OCI-LY1 (cell line): Measurements from ENCODE around the gene DLEC1.

Source experiments
- H2AFZ ChIP-seq: fragments of 200-600 bp; sonication (generic), shearing (Covaris generic); 2 replicates; pipeline ENCODE4 v1.6.0; 2014; ENCODE audit warnings: antibody characterized with exemption, mild to moderate bottlenecking, low read length
- H3F3A ChIP-seq: fragments of 200-600 bp; sonication (generic), shearing (Covaris generic); 2 replicates; pipeline ENCODE4 v1.6.0; 2014; ENCODE audit warnings: mild to moderate bottlenecking, antibody characterized with exemption, low read length, moderate library complexity; ENCODE audit not compliant: insufficient read depth
- H3K27ac ChIP-seq: fragments of 200-600 bp; sonication (generic); 2 replicates; pipeline ENCODE4 v1.5.1; 2014; ENCODE audit warnings: low read length, mixed run types, mild to moderate bottlenecking, low read depth; ENCODE audit not compliant: poor library complexity, severe bottlenecking
- H3K27me3 ChIP-seq: fragments of 200-600 bp; sonication (generic); 2 replicates; pipeline ENCODE4 v1.6.0; 2014; ENCODE audit warnings: antibody characterized with exemption, mild to moderate bottlenecking, low read length, moderate library complexity; ENCODE audit not compliant: insufficient read depth
- H3K36me3 ChIP-seq: fragments of 200-600 bp; sonication (generic); 2 replicates; pipeline ENCODE4 v1.6.1; 2014; ENCODE audit warnings: mild to moderate bottlenecking, antibody characterized with exemption, low read length, moderate library complexity, mixed read lengths; ENCODE audit not compliant: insufficient read depth
- H3K4me1 ChIP-seq: fragments of 200-600 bp; sonication (generic); 2 replicates; pipeline ENCODE4 v1.5.1; 2014; ENCODE audit warnings: mild to moderate bottlenecking, low read length, moderate library complexity; ENCODE audit not compliant: insufficient read depth, severe bottlenecking
- H3K4me2 ChIP-seq: fragments of 200-600 bp; sonication (generic), shearing (Covaris generic); 2 replicates; pipeline ENCODE4 v1.6.1; 2014; ENCODE audit warnings: low read length
- H3K4me3 ChIP-seq: fragments of 200-600 bp; sonication (generic); 2 replicates; pipeline ENCODE4 v1.5.1; 2014; ENCODE audit warnings: low read length, low read depth, mild to moderate bottlenecking, mixed read lengths; ENCODE audit not compliant: poor library complexity, severe bottlenecking
- H3K79me2 ChIP-seq: fragments of 200-600 bp; shearing (Covaris generic); 2 replicates; pipeline ENCODE4 v1.6.1; 2016; ENCODE audit warnings: mixed run types, low read length, mixed read lengths; ENCODE audit not compliant: insufficient read depth
- H3K9ac ChIP-seq: fragments of 200-600 bp; sonication (generic), shearing (Covaris generic); 2 replicates; pipeline ENCODE4 v1.6.1; 2014; ENCODE audit warnings: mild to moderate bottlenecking, low read length, mixed read lengths
- H3K9me2 ChIP-seq: fragments of 200-600 bp; sonication (generic), shearing (Covaris generic); 2 replicates; pipeline ENCODE4 v1.6.1; 2014; ENCODE audit warnings: low read depth, mild to moderate bottlenecking, low read length, mixed read lengths
- H3K9me3 ChIP-seq: fragments of 200-600 bp; shearing (Covaris generic); 2 replicates; pipeline ENCODE4 v1.6.1; 2014; ENCODE audit warnings: low read length, mixed read lengths
- H4K20me1 ChIP-seq: fragments of 200-600 bp; sonication (generic), shearing (Covaris generic); 2 replicates; pipeline ENCODE4 v1.6.0; 2016; ENCODE audit warnings: mild to moderate bottlenecking, low read length; ENCODE audit not compliant: insufficient read depth
- EZH2 ChIP-seq: fragments of 200-600 bp; sonication (generic), shearing (Covaris generic); IDR thresholded peaks from 2 replicates; pipeline ENCODE4 v1.8.0; 2017; ENCODE audit warnings: borderline replicate concordance, mixed run types, mild to moderate bottlenecking, antibody characterized with exemption, low read length, moderate library complexity, mixed read lengths
- TF ChIP-seq, protein P1 (sequence below): fragments of 200-600 bp; sonication (generic), shearing (Covaris generic); IDR thresholded peaks from 2 replicates; pipeline ENCODE4 v1.5.1; 2017; ENCODE audit warnings: mild to moderate bottlenecking, antibody characterized with exemption, low read length, moderate library complexity, mixed read lengths

DLEC1 gene

DNA sequence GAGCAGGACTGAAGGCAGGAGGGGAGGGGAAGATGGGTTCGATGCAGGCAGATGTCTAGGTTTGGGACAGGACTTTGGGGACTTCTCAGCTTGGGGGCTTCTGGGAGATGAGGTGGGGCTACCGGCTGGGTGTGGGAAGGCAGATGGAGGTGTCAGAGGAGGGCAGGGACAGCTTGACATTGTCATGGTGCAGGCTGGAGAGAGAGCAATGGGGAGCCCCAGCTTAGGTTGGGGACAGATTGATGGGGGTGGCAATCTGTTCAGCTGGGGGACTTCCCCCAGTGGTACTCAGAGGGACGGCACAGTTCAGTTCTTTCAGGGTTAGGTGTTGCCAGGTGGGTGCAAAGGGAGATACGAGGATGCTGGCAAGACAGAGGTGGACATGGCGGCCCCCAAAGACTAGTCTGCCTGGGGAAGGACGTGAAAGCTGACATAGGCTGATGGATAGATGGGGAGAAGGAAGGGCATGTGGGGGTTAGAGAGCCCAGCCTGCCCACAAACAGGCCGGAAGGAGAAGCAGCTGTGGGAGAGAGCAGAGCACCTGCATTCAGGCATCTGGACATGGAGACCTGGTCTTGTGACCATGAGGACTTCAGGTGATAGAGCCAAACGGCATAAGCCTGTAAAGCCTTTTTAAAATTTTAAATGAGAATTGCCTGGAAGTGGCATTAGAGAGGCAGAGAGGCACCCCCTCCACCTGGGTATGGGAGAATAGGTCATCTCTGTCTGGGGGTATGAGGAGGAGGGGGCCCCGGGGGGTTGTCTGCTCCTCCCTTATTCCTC, 76.8 kb downstream of the DLEC1 start:
- no peak overlapping the region for H3K27ac ChIP-seq
- no peaks in the 10 kb centered on the region for H4K20me1 ChIP-seq
- no peaks in the 10 kb centered on the region for H3K4me1 ChIP-seq

DNA sequence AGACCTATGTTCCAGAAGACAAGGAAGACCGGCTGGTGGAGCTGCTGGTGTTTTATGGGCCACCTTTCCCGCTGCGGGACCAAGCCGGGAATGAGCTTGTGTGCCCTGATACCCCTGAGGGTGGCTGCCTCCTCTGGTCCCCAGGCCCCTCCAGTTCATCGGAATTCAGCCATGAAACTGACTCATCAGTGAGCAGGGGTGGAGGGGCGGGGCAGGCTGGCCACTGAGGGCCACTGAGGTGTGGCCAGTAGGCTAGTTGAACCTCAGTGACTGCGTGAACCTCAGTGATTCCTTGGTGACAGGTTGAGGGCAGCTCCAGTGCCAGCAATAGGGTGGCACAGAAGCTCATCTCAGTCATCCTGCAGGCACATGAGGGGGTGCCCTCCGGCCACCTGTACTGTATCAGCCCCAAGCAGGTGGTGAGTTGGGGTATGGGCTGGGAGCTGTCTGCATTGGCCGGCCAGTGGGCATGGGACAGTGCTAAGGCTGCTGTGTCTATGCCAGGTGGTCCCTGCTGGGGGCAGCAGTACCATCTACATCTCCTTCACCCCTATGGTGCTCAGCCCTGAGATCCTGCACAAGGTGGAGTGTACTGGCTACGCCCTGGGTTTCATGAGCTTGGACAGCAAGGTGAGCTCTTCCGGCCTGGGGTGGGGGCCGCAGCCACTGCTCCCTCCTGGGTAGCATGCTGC, 77.6 kb downstream of the DLEC1 start:
- H3K4me3 ChIP-seq, result no peak overlapping the region
- no peak overlapping the region for H3K9ac ChIP-seq
- no peak overlapping the region for H3K27ac ChIP-seq
- TF ChIP-seq, protein P1, sequence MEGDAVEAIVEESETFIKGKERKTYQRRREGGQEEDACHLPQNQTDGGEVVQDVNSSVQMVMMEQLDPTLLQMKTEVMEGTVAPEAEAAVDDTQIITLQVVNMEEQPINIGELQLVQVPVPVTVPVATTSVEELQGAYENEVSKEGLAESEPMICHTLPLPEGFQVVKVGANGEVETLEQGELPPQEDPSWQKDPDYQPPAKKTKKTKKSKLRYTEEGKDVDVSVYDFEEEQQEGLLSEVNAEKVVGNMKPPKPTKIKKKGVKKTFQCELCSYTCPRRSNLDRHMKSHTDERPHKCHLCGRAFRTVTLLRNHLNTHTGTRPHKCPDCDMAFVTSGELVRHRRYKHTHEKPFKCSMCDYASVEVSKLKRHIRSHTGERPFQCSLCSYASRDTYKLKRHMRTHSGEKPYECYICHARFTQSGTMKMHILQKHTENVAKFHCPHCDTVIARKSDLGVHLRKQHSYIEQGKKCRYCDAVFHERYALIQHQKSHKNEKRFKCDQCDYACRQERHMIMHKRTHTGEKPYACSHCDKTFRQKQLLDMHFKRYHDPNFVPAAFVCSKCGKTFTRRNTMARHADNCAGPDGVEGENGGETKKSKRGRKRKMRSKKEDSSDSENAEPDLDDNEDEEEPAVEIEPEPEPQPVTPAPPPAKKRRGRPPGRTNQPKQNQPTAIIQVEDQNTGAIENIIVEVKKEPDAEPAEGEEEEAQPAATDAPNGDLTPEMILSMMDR, result peak; percentile 15; the same call in 1 of the 2 replicates
- TF ChIP-seq EZH2, result no peak
- no peaks in the 10 kb centered on the region for H3K4me1 ChIP-seq
- H3K79me2 ChIP-seq, result no peaks in the 10 kb centered on the region
- no peaks in the 10 kb centered on the region for H3K36me3 ChIP-seq
- no peak overlapping the region for H2AFZ ChIP-seq
- H3K9me3 ChIP-seq, result no peaks in the 10 kb centered on the region
- no peaks in the 10 kb centered on the region for H3K9me2 ChIP-seq
- H3K27me3 ChIP-seq, result no peaks in the 10 kb centered on the region
- H3K4me2 ChIP-seq, result no peak overlapping the region
- H3F3A ChIP-seq, result no peaks in the 10 kb centered on the region
- no peaks in the 10 kb centered on the region for H4K20me1 ChIP-seq

More for the DNA sequence above, 76.8 kb downstream of the DLEC1 start:
- H3K27me3 ChIP-seq, result no peaks in the 10 kb centered on the region
- H3K9ac ChIP-seq, result no peak overlapping the region
- H3K36me3 ChIP-seq, result no peaks in the 10 kb centered on the region
- H2AFZ ChIP-seq, result no peak overlapping the region
- no peaks in the 10 kb centered on the region for H3K9me3 ChIP-seq
- no peak overlapping the region for H3K4me2 ChIP-seq
- H3K79me2 ChIP-seq, result no peaks in the 10 kb centered on the region
- H3F3A ChIP-seq, result no peaks in the 10 kb centered on the region
- H3K4me3 ChIP-seq, result no peak overlapping the region
- TF ChIP-seq, protein P1, result no peak
- TF ChIP-seq EZH2, result no peak
- H3K9me2 ChIP-seq, result no peaks in the 10 kb centered on the region

DNA sequence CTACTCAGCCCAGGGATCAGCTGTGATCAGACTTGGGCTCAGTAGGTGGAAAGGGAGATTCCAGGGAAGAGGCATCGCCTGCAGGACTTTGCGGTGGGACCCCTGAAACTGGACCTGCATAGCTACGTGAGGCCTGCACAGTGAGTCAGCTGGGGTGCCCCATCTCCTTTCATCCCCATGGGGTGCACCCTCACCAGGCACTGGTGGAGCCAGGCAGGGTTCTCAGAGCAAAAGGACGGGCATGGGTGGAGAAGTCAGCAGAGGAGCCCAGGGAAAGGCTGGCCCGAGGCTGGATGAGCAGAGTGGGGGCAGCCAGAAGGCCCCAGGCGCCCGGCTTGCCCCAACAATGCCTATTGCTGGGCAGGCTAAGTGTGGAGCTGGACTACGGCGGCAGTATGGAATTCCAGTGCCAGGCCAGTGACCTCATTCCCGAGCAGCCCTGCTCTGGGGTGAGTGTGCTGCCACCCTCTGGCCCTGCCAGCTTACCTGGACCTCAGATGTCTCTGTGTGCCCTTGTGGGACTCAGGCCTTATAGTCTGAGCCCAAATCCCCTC, 78.2 kb downstream of the DLEC1 start:
- Histone ChIP-seq H4K20me1 (no peaks in the 10 kb centered on the region), H3K9ac (no peak overlapping the region), H3K9me2 (no peaks in the 10 kb centered on the region), H3K36me3 (peaks cover 5% of the 10 kb centered on the region; the same call in 1 of the 2 replicates), H3K4me2 (no peak overlapping the region), H3K9me3 (no peaks in the 10 kb centered on the region), H3K27ac (no peak overlapping the region), H2AFZ (no peak overlapping the region), H3K4me3 (no peak overlapping the region), H3K79me2 (no peaks in the 10 kb centered on the region), H3F3A (no peaks in the 10 kb centered on the region), H3K27me3 (no peaks in the 10 kb centered on the region), H3K4me1 (no peaks in the 10 kb centered on the region)
- TF ChIP-seq EZH2, result no peak
- TF ChIP-seq, protein P1, result no peak
